ENCODE measurements around the gene PLD1. TPM values are rescaled to one million over a fixed set of nuclear protein-coding genes. Genes with fewer than 3 reads are reported as not detected.

The PLD1 gene
- total RNA-seq, 2 donors from 2014 or later = 9.5 to 15.9 TPM

GRCh38 chr3:171732756-171733155 is 77.5 kb downstream of the PLD1 start:
- no peak for DNase-seq
- 73 to 80% methylated on average over 1 to 3 of the region's 3 CpGs for WGBS, 2 experiments (ENCODE audit: insufficient coverage in 1 of 2, insufficient read length in 1 of 2)
- H3K9me3 Mint-ChIP-seq = no peaks in the 10 kb centered on the region
- H3K4me1 Mint-ChIP-seq = peaks cover 11% of the 10 kb centered on the region
- H3K27me3 Mint-ChIP-seq (ENCODE audit: insufficient read depth) = no peaks in the 10 kb centered on the region
- no peaks in the 10 kb centered on the region for H3K9me3 ChIP-seq (ENCODE audit: control insufficient read depth, low read length)
- no peaks in the 10 kb centered on the region for H3K4me1 ChIP-seq (ENCODE audit: control insufficient read depth, insufficient read depth, low read length)
- H3K36me3 Mint-ChIP-seq (ENCODE audit: low read depth) = peaks cover 2% of the 10 kb centered on the region
- H3K27ac ChIP-seq (ENCODE audit: low read depth, low read length) = no peak overlapping the region
- H3K27me3 ChIP-seq (ENCODE audit: control insufficient read depth, insufficient read depth, low read length, poor library complexity, severe bottlenecking) = no peaks in the 10 kb centered on the region
- no peak overlapping the region for H3K4me3 ChIP-seq (ENCODE audit: low read length)
- TF ChIP-seq, protein P1, sequence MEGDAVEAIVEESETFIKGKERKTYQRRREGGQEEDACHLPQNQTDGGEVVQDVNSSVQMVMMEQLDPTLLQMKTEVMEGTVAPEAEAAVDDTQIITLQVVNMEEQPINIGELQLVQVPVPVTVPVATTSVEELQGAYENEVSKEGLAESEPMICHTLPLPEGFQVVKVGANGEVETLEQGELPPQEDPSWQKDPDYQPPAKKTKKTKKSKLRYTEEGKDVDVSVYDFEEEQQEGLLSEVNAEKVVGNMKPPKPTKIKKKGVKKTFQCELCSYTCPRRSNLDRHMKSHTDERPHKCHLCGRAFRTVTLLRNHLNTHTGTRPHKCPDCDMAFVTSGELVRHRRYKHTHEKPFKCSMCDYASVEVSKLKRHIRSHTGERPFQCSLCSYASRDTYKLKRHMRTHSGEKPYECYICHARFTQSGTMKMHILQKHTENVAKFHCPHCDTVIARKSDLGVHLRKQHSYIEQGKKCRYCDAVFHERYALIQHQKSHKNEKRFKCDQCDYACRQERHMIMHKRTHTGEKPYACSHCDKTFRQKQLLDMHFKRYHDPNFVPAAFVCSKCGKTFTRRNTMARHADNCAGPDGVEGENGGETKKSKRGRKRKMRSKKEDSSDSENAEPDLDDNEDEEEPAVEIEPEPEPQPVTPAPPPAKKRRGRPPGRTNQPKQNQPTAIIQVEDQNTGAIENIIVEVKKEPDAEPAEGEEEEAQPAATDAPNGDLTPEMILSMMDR (conservative IDR thresholded peaks at IDR 0.05) = no peak
- no peak overlapping the region for H3K9ac ChIP-seq (ENCODE audit: extremely low read depth, low read length, poor library complexity, severe bottlenecking)
- H3K27ac Mint-ChIP-seq = no peak overlapping the region
- no peaks in the 10 kb centered on the region for H3K36me3 ChIP-seq (ENCODE audit: control insufficient read depth, insufficient read depth, low read length)
- no peak overlapping the region for H3K4me3 Mint-ChIP-seq

DNA sequence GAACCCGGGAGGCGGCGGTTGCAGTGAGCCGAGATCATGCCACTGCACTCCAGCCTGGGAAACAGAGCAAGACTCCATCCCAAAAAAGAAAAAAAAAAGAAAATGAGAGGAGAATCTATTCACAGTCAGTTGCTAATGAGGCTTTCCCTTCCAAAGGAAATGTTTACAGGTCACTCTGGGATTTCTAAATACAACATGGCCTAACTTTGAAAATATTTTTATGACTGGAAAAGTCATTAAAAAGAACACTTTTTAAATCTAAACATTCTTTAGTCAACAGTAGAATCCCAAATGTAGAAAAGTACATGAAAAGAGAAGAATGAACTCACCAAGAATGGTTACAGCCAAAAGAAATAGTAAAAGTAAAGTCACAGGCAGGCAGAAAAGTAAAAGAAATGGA is 78.6 kb downstream of the PLD1 start:
- DNase-seq = no peak
- Mint-ChIP-seq H3K4me1 (peaks cover 11% of the 10 kb centered on the region), H3K4me3 (no peak overlapping the region), H3K27ac (no peak overlapping the region), H3K36me3 (ENCODE audit: low read depth) (peaks cover 2% of the 10 kb centered on the region), H3K27me3 (ENCODE audit: insufficient read depth) (no peaks in the 10 kb centered on the region), H3K9me3 (no peaks in the 10 kb centered on the region)
- WGBS, 2 experiments (ENCODE audit: insufficient coverage in 1 of 2, insufficient read length in 1 of 2) = 80 to 97% methylated on average over 3 to 4 of the region's 4 CpGs
- H3K27me3 ChIP-seq (ENCODE audit: control insufficient read depth, insufficient read depth, low read length, poor library complexity, severe bottlenecking) = no peaks in the 10 kb centered on the region
- H3K4me1 ChIP-seq (ENCODE audit: control insufficient read depth, insufficient read depth, low read length) = no peaks in the 10 kb centered on the region
- H3K36me3 ChIP-seq (ENCODE audit: control insufficient read depth, insufficient read depth, low read length) = no peaks in the 10 kb centered on the region
- no peak overlapping the region for H3K4me3 ChIP-seq (ENCODE audit: low read length)
- H3K9me3 ChIP-seq (ENCODE audit: control insufficient read depth, low read length) = no peaks in the 10 kb centered on the region
- no peak overlapping the region for H3K9ac ChIP-seq (ENCODE audit: extremely low read depth, low read length, poor library complexity, severe bottlenecking)
- TF ChIP-seq, protein P1 (conservative IDR thresholded peaks at IDR 0.05) = no peak
- no peak overlapping the region for H3K27ac ChIP-seq (ENCODE audit: low read depth, low read length)

GRCh38 chr3:171729452-171730334 is 80.6 kb downstream of the PLD1 start:
- Histone ChIP-seq H3K4me1 (ENCODE audit: control insufficient read depth, insufficient read depth, low read length) (no peaks in the 10 kb centered on the region), H3K27ac (ENCODE audit: low read depth, low read length) (no peak overlapping the region), H3K36me3 (ENCODE audit: control insufficient read depth, insufficient read depth, low read length) (no peaks in the 10 kb centered on the region), H3K4me3 (ENCODE audit: low read length) (no peak overlapping the region), H3K9ac (ENCODE audit: extremely low read depth, low read length, poor library complexity, severe bottlenecking) (no peak overlapping the region), H3K27me3 (ENCODE audit: control insufficient read depth, insufficient read depth, low read length, poor library complexity, severe bottlenecking) (no peaks in the 10 kb centered on the region), H3K9me3 (ENCODE audit: control insufficient read depth, low read length) (no peaks in the 10 kb centered on the region)
- Mint-ChIP-seq H3K27me3 (ENCODE audit: insufficient read depth) (no peaks in the 10 kb centered on the region), H3K27ac (no peak overlapping the region), H3K9me3 (no peaks in the 10 kb centered on the region), H3K36me3 (ENCODE audit: low read depth) (peaks cover 2% of the 10 kb centered on the region), H3K4me1 (peaks cover 5% of the 10 kb centered on the region), H3K4me3 (no peak overlapping the region)
- DNase-seq = no peak
- WGBS, 2 experiments (ENCODE audit: insufficient coverage in 1 of 2, insufficient read length in 1 of 2) = 94 to 96% methylated on average over 2 to 3 of the region's 3 CpGs
- TF ChIP-seq, protein P1 (conservative IDR thresholded peaks at IDR 0.05) = no peak

Measured in endodermal cell (in vitro differentiated cells).